HPDE6-E6E7 (cell line): ENCODE data around the gene CTNNBIP1.

Experiments used
- DNase-seq: peaks from one replicate; pipeline ENCODE4 v3.0.0; 2011; ENCODE audit warnings: missing footprints; ENCODE audit errors: extremely low spot score

CTNNBIP1 gene

GRCh38 chr1:9853249-9853595, 56.8 kb downstream of the CTNNBIP1 start:
- DNase-seq, result no peak

DNA sequence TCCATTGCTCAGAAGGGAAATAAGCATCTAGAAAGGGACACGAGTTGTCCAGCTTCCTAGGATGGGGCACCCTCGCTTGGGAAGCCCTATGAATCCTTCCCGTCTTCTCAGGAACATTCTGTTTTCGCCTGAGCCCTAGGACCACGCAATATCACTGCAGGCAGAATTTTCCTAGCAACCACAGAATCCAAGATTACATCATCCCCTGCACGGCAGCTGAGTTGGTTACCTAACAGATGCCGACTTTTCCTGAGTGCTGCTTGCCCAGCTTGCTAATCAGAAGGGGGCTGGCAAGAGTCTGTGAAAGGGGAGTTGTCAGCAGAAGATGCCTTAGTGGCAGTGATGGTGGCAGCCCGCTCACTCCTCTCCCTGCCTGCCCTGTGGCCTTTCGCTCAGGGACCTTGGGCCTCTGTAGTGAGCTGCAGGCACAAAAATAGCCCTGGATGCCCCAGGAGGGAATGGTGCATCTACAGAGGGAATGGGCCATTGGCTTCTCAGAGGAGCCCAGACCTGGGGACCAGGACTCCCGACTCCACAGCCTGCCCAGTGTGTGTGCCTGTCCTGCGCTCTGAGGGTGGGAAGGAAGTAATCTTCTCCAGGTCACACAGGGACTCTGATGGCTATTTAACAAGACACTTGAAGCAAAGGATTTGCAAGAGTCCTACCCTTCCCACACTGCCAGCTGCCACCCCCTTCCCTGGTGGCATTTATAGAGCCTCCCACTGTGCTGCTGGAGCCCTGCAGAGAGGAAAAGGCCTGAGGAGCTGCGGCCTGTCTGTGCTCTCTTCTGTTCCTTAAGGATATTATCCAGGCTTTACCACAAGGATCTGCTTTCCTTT, 57.4 kb downstream of the CTNNBIP1 start:
- DNase-seq, result no peak

GRCh38 chr1:9852004-9852403, 58.1 kb downstream of the CTNNBIP1 start:
- no peak for DNase-seq

GRCh38 chr1:9850442-9851162, 59.5 kb downstream of the CTNNBIP1 start:
- DNase-seq, result no peak

DNA sequence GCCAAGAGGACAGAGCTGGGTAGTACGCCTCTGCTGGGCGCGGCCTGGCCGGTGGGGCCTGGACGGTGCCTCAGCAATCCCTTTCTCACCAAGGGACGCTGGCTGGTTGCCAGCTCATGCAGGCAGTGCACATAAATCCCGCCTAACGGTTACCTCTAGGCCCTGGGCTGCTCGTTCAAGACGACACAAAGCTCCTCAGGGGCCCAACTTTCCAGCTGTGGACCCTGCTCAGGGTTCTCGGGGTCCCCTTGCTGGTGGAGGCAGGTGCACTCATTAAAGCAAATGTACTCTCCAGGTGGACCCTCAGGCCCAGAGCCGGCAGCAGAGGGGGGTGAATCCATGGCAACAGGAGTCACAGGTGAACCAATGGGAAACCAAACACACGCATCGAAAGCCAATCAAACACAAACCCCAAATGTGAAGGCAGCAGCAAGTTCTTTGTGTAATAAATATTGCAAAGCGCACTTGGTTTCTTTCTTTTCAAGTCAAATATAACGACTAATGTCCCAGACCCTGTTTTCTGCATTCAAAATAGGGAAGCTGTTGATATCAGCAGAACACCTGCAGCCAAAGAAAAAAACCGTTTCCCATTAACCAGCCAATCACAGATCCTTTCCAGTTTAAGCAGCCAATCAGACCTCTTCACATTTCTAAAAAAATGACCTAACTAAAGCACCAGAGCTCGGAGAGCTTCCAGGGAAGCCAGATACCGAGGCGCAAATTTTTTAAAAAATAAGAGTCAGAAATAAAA, 60.2 kb downstream of the CTNNBIP1 start:
- DNase-seq, result no peak

- no peak for DNase-seq
Observed at GRCh38 chr1:9848022-9848421, 62.0 kb downstream of the CTNNBIP1 start.

- DNase-seq, result no peak
Observed at GRCh38 chr1:9847269-9847668, 62.8 kb downstream of the CTNNBIP1 start.

DNA sequence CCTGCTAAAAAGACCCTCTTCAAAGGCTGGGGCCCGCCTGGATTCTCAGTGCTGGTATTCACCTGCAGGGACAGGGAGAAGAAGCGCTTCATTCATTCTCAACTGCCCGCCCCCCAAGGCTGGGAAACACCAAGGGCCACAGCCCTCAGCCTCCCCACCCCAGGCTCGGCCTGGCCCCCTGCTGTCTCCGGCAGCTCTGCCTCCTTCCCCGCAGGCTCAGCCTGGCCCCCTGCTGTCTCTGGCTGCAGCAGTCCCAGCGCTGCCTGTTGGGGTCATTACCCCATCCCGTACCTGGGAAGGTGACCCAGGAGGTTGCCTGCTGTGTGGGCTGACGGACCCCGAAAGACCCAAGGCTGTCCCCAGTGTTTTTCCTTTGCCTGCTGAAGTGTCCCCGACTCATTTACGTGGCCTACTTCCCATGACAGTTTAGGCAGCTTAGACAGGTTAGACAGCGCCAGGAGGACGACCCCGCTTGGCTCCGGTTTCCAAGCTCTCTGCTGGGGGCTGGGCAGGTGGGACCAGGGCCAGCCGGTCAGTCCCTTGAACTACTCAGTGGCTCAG, 63.4 kb downstream of the CTNNBIP1 start:
- no peak for DNase-seq

- no peak for DNase-seq
Observed at GRCh38 chr1:9845914-9846313, 64.2 kb downstream of the CTNNBIP1 start.

GRCh38 chr1:9844756-9845155, 65.3 kb downstream of the CTNNBIP1 start:
- DNase-seq, result no peak

DNA sequence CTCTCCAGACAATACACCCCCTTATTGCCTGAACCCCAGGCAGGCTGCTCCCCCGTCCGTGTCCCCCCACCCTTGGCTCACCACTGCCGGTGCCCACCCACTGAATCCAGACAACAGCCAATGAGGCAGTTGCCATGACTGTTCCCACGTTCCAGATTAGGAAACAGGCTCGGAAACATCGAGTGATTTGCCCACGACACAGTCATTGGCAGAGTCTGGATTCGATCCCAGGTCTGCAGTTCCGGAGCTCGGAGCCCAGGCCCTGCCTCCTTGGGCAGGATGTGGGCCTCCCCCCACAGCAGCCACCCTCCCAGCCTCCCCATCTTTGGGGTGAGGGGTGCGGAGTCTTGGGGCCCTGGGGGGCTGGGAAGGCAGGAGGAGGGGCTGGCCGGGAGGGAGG, 66.0 kb downstream of the CTNNBIP1 start:
- no peak for DNase-seq

GRCh38 chr1:9843576-9843945, 66.5 kb downstream of the CTNNBIP1 start:
- no peak for DNase-seq

GRCh38 chr1:9842781-9843575, 67.1 kb downstream of the CTNNBIP1 start:
- no peak for DNase-seq

GRCh38 chr1:9842073-9842711, 67.9 kb downstream of the CTNNBIP1 start:
- no peak for DNase-seq

DNA sequence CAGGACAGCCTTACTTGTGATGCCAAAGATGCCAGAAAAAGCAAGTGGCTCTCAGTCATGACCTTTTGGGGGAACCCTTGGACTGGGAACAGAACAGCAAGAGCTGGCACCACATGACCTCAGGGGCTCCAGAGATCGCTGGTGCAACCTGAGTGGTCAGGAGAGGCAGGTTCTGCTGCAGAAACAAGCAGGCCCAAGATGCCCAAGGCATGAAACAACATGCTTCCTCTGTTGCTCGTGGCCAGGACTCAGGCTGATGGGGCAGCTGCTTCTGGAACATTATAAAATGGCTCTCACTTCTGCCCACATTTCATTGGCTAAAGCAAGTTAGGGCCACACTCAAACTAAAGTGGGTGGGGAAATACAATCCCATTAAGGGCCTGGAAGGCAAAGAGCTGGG, 68.6 kb downstream of the CTNNBIP1 start:
- no peak for DNase-seq

DNA sequence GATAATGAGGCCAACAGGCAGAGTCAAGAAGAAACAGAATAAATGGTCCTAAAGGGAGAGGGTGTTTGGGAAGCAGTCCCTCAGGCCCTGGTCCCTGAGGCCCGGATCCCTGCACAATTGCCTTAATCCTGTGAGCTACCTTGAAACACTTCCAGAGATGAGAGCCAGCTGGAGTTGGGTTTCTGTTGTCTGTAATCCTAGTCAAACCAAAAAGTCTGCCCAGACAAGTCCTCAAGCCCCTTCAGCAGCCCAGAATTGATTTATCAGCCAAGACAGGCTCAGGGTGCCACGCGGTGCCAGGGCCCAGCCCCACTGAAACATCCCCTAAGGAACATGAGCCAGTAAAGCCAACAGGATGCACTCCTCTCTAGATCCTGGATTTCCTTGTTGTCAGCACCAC, 69.9 kb downstream of the CTNNBIP1 start:
- DNase-seq, result no peak

- DNase-seq, result no peak
Observed at GRCh38 chr1:9838946-9839345, 71.1 kb downstream of the CTNNBIP1 start.

GRCh38 chr1:9836632-9836960, 73.5 kb downstream of the CTNNBIP1 start:
- no peak for DNase-seq

- DNase-seq, result peak; percentile 94
Observed at GRCh38 chr1:9835758-9836631, 74.1 kb downstream of the CTNNBIP1 start.

- no peak for DNase-seq
Observed at GRCh38 chr1:9835404-9835757, 74.7 kb downstream of the CTNNBIP1 start.
